Measurements from ENCODE around the gene GALNT3. TPM values are rescaled to one million over a fixed set of nuclear protein-coding genes. Genes with fewer than 3 reads are reported as not detected.

Gene GALNT3
- total and polyA plus RNA-seq, 2 donors: 3.2 to 14.0 TPM

DNA sequence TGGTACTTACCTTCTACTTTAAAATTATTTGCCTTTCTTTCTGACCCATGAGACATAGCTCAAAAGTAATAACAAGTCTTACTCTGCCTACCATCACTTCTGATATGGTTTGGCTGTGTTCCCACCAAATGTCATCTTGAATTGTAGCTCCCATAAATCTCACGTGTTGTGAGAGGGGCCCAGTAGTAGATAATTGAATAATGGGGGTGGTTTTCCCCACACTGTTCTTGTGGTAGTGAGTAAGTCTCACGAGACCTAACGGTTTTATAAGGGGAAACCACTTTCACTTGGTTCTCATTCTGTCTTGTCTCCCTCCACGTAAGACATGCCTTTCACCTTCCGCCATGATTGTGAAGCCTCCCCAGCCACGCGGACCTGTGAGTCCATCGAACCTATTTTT is 47.5 kb downstream of the GALNT3 start:
- Histone ChIP-seq H3K4me3 (ENCODE audit: low read depth, low read length) (no peak overlapping the region), H3K36me3 (ENCODE audit: insufficient read depth) (no peaks in the 10 kb centered on the region), H3K4me1 (ENCODE audit: insufficient read depth) (no peaks in the 10 kb centered on the region), H3K27ac (ENCODE audit: low read depth) (no peak overlapping the region)
- 85% methylated on average over 8 of the region's 8 CpGs for WGBS
- no peak for DNase-seq (ENCODE audit: extremely low spot score)

DNA sequence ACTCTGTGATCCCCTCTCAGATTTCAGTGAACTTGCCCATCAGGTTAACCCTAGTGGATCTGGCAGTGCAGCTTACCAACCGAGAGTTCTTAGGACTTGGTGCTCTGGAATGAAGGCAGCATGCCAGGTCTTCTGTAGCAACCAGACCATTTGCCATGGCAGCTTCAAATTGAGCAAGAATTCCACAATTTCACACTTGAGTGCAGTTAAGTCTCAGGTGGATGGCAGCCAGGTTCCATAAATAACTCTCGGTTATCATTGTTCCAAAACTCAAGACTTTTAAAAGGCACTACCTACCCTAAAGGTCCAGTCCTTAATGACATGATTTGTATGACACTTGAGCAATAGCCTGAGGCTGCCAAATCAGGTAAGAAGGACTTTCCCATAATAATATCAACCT is 48.1 kb downstream of the GALNT3 start:
- no peak overlapping the region for H3K4me3 ChIP-seq (ENCODE audit: low read depth, low read length)
- no peaks in the 10 kb centered on the region for H3K36me3 ChIP-seq (ENCODE audit: insufficient read depth)
- no peak for DNase-seq (ENCODE audit: extremely low spot score)
- 63% methylated on average over 2 of the region's 2 CpGs for WGBS
- H3K27ac ChIP-seq (ENCODE audit: low read depth): no peak overlapping the region
- H3K4me1 ChIP-seq (ENCODE audit: insufficient read depth): no peaks in the 10 kb centered on the region

DNA sequence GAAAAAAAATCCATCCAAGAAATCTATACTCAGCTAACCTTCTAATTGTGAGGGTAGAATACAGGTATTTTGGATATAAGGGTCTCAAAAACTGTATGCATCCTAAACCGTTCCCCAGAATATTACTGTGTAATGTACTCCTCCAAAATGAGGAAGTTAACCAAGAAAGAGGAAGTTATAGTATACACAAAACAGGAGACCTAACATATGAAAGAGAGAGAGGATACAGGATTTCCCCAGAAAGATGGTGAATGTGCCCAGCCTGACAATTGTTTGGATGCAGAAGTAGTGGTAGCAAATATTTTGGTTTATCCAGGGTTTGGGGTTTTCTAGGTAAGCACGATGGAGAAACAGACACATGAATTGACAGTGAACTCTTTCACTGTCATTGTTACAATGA is 50.6 kb downstream of the GALNT3 start:
- H3K27ac ChIP-seq (ENCODE audit: low read depth): no peak overlapping the region
- H3K4me3 ChIP-seq (ENCODE audit: low read depth, low read length): no peak overlapping the region
- H3K4me1 ChIP-seq (ENCODE audit: insufficient read depth): no peaks in the 10 kb centered on the region
- 72% methylated on average over 2 of the region's 2 CpGs for WGBS
- no peaks in the 10 kb centered on the region for H3K36me3 ChIP-seq (ENCODE audit: insufficient read depth)
- no peak for DNase-seq (ENCODE audit: extremely low spot score)

DNA sequence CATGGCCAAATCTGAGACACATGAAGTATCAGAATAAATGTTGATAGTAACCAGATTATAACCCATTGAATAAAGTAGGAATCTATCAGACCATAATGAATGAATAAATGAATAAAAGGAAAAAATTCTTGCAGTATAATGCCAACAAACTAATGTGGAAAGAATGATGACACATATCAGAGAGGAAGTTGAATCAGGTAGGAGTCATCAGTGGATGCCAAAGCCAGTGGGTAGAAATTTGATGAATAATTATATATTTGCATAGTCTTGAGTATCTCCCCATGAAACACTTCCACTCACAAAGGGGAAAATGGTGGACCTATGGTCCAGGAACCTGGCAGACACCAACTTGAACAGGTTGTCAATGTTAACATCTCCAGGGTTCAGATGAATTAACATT is 68.6 kb downstream of the GALNT3 start:
- no peaks in the 10 kb centered on the region for H3K36me3 ChIP-seq (ENCODE audit: insufficient read depth)
- H3K27ac ChIP-seq (ENCODE audit: low read depth): no peak overlapping the region
- DNase-seq (ENCODE audit: extremely low spot score): no peak
- no peaks in the 10 kb centered on the region for H3K4me1 ChIP-seq (ENCODE audit: insufficient read depth)
- H3K4me3 ChIP-seq (ENCODE audit: low read depth, low read length): no peak overlapping the region

DNA sequence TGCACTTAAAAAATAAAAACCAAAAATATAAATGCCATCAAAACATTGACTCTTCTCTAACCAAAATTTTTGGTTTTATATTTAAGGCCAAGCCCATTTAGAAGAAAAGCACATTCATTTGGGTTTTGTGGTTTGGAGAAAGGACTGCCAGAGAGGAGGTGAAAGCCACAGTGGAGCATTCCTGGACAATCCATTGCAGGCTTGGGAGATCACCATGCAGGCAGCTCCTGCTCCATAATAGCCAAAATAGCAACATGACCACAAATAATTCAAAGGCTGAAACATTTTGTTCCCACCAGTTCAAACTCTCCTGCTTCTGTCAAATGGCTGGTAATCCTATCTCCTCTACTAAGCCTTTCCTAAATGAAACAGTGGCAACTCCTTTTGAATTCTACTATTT is 73.5 kb downstream of the GALNT3 start:
- Histone ChIP-seq H3K4me1 (ENCODE audit: insufficient read depth) (no peaks in the 10 kb centered on the region), H3K36me3 (ENCODE audit: insufficient read depth) (no peaks in the 10 kb centered on the region), H3K4me3 (ENCODE audit: low read depth, low read length) (no peak overlapping the region), H3K27ac (ENCODE audit: low read depth) (no peak overlapping the region)
- no peak for DNase-seq (ENCODE audit: extremely low spot score)

DNA sequence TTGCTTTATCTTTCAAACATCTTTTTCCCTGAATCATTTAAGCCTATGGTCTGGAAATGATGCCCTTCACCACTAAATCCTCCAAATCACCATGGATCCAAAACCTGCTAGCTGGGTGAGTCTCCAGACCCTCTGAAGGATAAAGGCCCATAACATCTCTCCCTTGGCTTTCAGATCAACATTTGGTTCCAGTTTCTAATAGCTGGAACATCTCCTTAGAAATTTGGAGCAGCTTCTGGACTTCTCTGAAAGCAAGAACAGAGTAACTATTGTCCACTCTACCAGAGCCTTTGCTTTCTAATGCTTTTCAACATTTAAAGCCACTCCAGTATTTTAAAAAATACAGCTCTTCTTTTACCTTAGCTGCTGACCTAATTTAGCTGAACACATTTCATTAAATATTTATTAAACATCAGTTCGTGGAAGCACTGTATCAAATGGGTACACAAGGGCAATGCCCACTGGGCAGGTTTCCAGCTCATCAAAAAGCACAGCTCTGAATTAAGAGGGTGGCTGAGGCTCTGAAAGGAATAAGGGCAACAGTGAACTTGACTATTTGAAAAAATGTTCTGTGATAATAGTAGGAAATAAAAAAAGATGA is 75.3 kb downstream of the GALNT3 start:
- Histone ChIP-seq H3K27ac (ENCODE audit: low read depth) (no peak overlapping the region), H3K4me1 (ENCODE audit: insufficient read depth) (no peaks in the 10 kb centered on the region), H3K4me3 (ENCODE audit: low read depth, low read length) (no peak overlapping the region), H3K36me3 (ENCODE audit: insufficient read depth) (no peaks in the 10 kb centered on the region)
- 67% methylated on average over 1 of the region's 1 CpG for WGBS
- DNase-seq (ENCODE audit: extremely low spot score): no peak

DNA sequence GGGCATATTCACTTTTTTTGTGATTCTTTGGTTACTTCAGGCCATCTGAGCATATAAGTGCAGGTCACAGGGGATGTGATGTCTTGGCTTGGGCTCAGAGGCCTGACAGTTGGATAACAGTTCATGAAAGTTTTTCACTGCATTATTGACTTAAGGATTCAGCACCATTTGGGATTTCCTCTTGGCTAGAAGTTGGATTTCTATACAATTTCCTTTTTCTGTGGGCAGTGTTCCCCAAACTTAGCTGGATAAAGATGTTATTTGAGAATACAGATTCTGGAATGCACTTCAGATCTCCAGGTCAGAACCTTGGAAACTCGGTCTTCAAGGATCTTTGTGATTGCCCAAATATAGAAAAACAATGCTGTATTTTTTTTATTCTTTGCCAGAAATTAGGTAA is 78.0 kb downstream of the GALNT3 start:
- Histone ChIP-seq H3K4me1 (ENCODE audit: insufficient read depth) (no peaks in the 10 kb centered on the region), H3K4me3 (ENCODE audit: low read depth, low read length) (no peak overlapping the region)
- 70% methylated on average over 1 of the region's 1 CpG for WGBS

DNA sequence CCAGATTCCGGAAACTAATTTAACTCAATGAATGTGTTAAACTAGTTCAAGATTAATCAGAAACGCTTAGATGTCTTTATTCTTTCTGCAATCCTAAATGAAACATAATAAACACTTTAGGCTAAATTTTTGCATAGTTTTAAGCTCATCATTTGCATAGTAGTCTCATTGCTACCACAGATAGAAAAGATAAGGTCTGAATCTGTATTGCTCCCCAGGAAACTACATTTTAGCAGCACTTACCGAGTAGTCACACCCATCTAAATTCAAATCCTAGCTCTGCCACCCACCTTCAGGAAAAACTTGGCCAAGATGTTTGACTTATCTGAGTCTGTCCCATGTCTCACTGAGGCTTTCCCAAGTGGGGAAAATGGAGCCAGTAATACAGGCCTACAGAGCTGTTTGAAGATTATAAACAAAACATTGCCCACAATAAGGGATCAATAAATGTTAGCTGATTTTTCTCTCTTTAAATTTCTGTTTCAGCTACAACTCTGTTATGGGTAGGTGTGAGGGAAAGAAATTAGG is 87.0 kb downstream of the GALNT3 start:
- Histone ChIP-seq H3K36me3 (ENCODE audit: insufficient read depth) (no peaks in the 10 kb centered on the region), H3K4me3 (ENCODE audit: low read depth, low read length) (no peak overlapping the region), H3K27ac (ENCODE audit: low read depth) (no peak overlapping the region), H3K4me1 (ENCODE audit: insufficient read depth) (no peaks in the 10 kb centered on the region)
- no peak for DNase-seq (ENCODE audit: extremely low spot score)
- 78% methylated on average over 3 of the region's 3 CpGs for WGBS

More for the DNA sequence above, 78.0 kb downstream of the GALNT3 start:
- Histone ChIP-seq H3K27ac (ENCODE audit: low read depth) (no peak overlapping the region), H3K36me3 (ENCODE audit: insufficient read depth) (no peaks in the 10 kb centered on the region)
- no peak for DNase-seq (ENCODE audit: extremely low spot score)

DNA sequence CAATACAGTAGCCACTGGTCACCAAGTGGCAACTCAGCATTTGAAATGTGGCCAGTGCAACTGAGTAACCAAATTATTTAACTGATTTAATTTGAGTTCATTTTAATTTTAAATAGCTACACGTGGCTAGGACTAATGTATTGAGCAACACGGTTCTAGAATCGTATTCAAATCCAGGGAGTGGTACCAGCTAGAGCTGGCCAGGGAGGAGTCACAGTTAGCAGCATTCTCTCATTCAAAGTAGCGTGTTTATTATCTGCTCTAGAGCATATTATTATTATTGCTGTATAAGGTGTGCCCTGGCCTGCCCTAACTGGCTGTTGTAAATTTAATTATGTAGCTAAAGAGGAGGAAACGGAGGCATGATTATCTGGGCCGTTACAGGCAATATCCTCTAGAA is 92.9 kb downstream of the GALNT3 start:
- WGBS: 74% methylated on average over 6 of the region's 6 CpGs

DNA sequence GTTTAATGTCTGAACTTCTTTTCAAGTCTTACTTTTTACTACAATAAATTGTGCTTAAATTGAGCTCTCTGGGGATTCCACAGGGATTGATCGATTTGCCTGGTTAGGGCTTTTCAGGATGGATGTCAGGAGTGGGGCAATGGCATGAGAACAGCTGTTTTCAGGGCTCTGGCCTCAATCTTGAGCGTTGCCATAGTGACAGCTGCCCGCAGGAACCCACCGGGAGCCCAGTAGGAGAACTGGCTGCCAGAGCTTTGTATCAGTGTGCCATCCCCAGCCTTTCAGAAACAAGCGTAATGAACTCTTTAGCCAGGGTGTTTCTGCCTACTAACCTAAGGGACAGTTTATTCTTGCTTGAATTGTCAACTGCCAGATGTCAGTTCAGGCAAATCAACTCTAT is 93.5 kb downstream of the GALNT3 start:
- DNase-seq (ENCODE audit: extremely low spot score): no peak
- H3K4me3 ChIP-seq (ENCODE audit: low read depth, low read length): no peak overlapping the region
- H3K27ac ChIP-seq (ENCODE audit: low read depth): no peak overlapping the region
- WGBS: 69% methylated on average over 5 of the region's 5 CpGs
- no peaks in the 10 kb centered on the region for H3K36me3 ChIP-seq (ENCODE audit: insufficient read depth)
- no peaks in the 10 kb centered on the region for H3K4me1 ChIP-seq (ENCODE audit: insufficient read depth)

More for the DNA sequence above, 92.9 kb downstream of the GALNT3 start:
- Histone ChIP-seq H3K27ac (ENCODE audit: low read depth) (no peak overlapping the region), H3K4me1 (ENCODE audit: insufficient read depth) (no peaks in the 10 kb centered on the region), H3K36me3 (ENCODE audit: insufficient read depth) (no peaks in the 10 kb centered on the region), H3K4me3 (ENCODE audit: low read depth, low read length) (no peak overlapping the region)
- DNase-seq (ENCODE audit: extremely low spot score): no peak

DNA sequence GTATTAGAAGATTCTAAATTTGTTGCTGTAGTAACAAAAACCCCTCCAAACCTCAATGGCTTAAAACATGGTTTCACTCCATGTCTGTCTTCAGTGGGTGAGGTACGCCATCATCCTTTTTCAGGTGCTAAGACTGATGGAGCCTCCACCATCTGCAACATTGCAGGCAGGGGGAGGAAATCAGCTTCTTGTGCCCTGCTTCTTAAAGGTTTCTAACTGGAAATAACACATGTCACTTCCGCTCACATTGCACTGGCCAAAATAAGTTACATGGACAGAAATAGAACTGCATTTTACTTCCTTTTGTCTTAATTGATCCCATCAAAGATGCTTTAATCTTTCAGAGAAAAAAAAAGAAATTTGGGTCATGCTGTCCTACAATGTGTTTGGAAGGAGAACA is 94.1 kb downstream of the GALNT3 start:
- 92% methylated on average over 2 of the region's 2 CpGs for WGBS
- Histone ChIP-seq H3K4me1 (ENCODE audit: insufficient read depth) (no peaks in the 10 kb centered on the region), H3K36me3 (ENCODE audit: insufficient read depth) (no peaks in the 10 kb centered on the region), H3K4me3 (ENCODE audit: low read depth, low read length) (no peak overlapping the region), H3K27ac (ENCODE audit: low read depth) (no peak overlapping the region)
- DNase-seq (ENCODE audit: extremely low spot score): no peak

DNA sequence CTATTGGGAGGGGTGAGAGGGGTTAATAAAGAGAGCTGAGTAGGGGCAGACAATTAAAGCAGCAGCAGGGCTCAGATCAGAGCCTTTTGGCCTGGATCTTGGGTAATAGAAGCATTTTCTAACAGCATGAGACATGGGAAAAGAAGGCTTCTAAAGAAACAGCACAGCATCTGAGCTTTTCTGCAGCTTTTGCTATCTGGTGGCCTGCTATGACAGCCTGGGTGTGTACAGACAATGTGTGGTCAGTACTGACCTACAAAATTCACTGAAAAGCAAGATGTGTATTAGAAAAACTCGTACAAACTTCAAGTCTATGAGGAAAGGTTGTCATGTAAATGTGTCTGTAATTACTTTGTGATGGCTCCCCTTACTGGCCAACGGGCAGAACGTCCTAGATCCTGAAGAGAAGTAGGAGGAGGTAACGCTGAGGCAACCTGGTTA is 95.6 kb downstream of the GALNT3 start:
- no peak for DNase-seq (ENCODE audit: extremely low spot score)
- H3K4me3 ChIP-seq (ENCODE audit: low read depth, low read length): no peak overlapping the region
- no peaks in the 10 kb centered on the region for H3K4me1 ChIP-seq (ENCODE audit: insufficient read depth)
- no peak overlapping the region for H3K27ac ChIP-seq (ENCODE audit: low read depth)
- no peaks in the 10 kb centered on the region for H3K36me3 ChIP-seq (ENCODE audit: insufficient read depth)
- WGBS: 3% methylated on average over 4 of the region's 4 CpGs

DNA sequence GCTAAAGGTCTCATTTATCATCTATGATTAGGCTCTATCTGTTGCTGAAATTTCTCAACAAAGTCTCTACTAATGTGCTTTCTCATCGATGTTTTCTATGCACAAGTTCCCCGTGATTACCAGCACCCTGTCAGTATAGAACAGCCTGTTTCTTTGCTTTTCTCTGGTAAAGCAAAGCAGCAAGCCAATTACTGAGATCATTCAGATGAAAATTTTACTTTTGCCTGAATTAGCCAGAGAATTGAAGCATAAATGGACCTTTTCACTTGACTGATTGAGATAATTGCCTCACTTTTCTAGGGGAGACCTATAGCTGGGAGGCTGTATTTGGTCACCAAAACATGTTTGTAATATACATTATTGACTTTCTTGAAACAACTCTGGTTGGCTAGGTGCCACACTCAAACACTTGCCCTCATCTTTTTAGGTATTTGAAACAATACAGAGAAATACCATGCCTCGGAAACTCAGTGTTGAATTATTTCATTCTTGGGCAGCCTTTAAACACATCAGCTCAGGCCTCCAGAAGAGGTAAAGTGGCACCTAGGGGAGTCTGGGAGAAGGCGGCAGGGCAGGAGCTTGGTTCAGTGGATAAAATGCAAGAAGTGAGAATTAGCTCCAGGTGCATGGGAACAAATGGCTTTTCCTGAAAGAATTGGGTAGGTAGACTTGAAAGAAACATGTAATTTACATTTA is 96.2 kb downstream of the GALNT3 start:
- Histone ChIP-seq H3K36me3 (ENCODE audit: insufficient read depth) (no peaks in the 10 kb centered on the region), H3K4me1 (ENCODE audit: insufficient read depth) (no peaks in the 10 kb centered on the region), H3K4me3 (ENCODE audit: low read depth, low read length) (no peak overlapping the region), H3K27ac (ENCODE audit: low read depth) (no peak overlapping the region)
- no peak for DNase-seq (ENCODE audit: extremely low spot score)
- 92% methylated on average over 4 of the region's 4 CpGs for WGBS

Measured in urinary bladder (tissue), 4 donors.